Stimulated activated CD4-positive, alpha-beta T cell treated with anti-CD3 and anti-CD28 coated beads, Interleukin-12 subunit alpha, Interleukin-12 subunit beta, amount 100 ng/mL, for 4 hours (primary cell): ENCODE results near the gene MOSPD3.

ENCODE experiments used
- DNase-seq: peaks from one replicate; pipeline ENCODE4 v3.0.0-alpha.2; 2020

The MOSPD3 gene

DNA sequence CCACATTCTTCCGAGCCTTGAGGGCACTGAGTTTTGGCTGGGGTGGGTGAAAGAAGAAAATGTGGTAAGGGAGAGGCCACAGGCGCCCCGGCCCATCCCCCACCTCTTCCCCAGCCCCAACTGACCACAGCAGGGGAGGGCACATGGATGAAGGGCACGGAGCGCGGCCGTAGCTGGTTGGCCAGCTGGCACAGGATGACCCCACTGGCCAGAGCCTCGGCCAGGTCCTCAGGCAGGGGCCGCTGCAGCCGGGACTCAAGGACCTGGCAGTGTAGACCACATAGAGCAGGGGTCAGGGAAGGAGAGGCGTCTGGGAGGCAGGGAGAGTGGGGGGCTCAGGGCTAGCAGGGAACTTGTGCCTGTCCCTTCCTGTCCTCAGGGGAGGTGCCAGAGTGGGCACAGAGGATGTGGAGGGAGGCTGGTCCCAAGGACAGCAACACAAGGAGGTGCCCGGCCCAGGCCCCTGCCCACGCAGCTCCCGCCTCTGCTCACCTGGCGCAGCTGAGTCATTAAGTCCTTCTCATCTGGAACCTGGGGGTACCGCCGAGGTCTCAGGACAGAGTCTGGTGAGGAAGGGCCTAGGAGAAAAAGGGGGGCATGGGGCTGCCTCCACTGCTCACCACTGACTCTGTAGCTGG is 36.5 kb upstream of the MOSPD3 start:
- DNase-seq: no peak

DNA sequence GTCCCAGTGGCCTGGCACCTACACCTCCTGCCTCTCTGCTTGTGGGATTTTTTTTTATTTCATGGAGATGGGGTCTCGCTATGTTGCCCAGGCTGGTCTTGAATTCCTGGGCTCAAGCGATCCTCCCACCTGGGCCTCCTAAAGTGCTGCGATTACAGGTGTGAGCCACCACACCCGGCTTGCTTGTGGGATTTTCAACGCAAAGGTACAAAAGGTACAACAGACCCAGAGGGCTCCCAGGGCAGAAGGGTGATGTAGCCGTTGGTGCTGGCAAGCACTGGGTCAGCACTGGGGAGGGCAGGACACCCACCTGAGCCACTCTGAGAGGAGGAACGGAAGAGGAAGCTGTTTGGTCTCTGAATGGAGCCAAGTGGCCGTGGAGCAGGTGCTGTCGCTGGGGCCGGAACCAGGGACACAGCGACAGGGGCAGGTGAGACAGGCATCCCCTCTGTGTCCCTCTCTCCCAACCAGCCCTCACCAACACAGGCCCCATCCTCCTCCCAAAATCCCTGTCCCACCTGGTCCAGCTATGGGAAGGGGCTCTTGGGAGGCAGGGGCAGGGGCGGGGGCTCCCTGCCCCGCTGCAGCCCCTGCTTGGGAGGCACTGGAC is 35.9 kb upstream of the MOSPD3 start:
- DNase-seq: no peak

DNA sequence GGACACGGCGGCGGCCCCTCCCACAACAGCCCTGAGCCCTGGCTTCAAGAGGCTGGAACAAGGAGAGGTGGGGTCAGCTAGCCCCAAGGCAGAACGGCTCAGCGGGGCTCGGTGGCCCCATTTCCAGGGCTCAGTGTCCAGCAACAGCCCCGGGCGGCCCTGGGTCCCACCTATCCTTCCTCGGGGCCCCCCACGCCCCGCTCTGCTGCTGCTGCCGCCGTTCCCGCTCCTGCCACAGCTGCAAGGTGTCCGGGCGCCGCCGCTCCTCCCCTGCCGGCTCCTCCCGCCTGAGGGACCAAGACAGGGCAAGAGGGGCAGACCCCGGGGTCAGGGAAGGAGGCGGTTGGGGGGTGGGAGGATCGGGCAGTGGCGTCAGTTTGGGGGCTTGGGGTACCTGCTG is 35.2 kb upstream of the MOSPD3 start:
- no peak for DNase-seq

DNA sequence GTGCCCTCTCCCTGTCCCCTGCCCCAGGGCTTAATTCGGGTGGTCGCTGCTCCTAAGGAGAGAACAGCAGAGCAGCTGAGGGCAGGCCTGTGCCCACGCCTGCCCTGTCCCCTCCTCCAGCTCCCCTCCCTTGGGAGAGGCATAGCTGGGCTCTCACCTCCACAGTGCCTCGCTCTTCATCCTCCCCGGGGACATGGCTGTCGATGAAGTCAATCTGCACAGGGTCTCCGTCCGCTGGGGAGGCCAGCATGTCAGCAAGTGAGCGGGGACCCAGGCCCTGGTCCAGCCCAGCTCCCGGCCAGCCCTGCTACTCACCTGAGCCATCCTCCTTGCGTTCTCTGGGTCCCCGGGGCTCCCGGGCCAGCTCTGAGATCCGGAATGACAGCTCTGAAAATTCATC is 34.8 kb upstream of the MOSPD3 start:
- DNase-seq: no peak

DNA sequence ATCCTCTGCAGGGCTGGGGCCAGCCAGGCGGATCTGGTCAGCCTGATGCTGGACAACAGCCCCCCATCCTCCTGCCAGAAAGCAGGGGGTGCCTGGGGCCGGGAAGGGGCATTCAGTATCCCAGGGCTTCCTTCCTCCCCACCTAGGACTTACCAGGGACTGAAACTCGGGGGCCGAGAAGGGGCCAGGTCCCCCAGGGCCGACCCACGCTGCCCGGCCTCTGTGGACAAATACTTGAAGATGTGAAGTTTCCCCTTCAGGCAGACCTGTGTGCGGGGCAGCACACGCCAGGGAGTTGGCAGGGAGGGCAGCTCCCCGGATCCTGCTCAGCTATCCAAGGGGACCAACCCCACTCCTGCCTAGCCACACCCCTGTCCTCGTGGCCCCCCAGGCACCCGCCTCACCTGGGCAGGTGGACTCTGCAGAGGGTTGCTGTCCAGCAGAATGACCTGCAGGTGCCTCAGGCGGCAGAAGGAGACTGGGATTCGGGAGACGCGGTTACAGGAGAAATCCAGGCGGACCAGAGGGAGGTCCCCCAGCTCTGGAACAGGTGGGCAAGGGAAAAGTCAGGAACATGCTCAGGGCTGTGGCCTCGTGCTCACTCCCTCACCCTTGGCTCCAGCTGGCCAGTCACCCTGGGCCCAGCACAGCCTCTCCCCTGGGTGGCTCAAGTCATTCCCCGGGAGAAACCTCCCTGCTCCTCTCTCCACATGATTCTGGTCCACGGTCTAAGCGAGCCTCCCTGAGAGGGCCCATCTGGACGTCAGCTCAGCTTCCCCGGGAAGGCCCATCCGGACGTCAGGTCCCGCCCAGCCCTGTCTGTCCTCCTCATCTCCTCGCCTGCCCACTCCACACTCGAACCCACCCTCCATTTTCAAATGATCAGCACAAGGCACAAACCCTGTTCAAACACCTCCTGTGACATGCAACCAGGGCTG is 33.8 kb upstream of the MOSPD3 start:
- DNase-seq: no peak

DNA sequence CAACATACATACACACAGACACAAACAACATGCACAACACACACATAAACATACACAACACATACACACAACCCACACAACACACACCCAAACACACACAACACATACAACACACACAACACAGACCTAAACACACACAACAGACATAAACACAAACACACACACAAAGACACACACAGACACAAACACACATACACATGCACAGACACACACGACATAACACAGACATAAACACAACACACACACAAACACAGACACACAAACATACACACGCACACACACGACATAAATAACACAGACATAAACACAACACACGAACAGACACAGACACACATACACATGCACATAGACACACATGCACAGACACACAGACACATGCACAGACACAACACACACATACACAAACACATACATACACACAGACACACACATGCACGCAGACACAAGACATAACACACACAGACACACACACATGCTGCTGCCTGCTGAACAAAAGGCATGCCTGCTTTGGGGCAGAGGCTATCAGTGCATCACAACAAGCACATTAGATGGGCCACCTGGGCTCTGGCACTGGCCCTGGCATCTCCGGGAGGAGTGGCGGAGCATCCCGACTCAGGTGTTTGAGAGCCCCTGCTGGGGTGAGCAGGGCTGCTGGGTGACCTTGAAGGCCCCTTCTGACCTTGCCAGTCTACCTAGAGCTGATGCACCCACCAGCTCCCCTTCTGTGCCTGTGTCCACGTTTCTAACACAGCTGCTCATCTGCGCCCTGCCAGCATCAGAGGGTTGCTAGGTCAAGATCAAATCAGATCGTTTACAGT is 31.7 kb upstream of the MOSPD3 start:
- no peak for DNase-seq

DNA sequence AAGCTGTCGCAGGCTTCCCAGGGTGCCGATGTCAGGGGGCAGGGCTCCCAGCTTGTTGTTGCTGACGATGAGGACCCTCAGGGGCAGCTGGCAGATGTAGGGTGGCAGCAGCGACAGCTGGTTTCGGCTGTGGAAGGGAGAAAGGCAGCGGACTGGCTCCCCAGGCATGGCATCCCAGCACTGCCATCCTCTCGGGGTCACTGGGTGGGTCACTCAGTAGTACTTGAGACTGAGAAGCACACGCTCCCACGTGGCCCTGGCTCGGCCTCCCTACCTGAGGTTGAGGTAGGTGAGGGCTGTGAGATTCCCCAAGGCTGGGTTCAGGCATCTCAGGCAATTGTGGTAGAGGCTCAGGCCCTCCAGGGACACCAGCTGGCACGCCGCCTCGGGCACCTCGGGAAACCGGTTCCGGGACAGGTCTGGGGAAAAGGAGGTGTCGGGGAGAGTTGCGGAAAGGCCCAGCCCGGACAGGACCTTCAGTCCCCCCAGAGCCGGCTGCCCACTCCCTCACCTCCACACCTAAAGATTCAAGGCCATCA is 30.2 kb upstream of the MOSPD3 start:
- no peak for DNase-seq

DNA sequence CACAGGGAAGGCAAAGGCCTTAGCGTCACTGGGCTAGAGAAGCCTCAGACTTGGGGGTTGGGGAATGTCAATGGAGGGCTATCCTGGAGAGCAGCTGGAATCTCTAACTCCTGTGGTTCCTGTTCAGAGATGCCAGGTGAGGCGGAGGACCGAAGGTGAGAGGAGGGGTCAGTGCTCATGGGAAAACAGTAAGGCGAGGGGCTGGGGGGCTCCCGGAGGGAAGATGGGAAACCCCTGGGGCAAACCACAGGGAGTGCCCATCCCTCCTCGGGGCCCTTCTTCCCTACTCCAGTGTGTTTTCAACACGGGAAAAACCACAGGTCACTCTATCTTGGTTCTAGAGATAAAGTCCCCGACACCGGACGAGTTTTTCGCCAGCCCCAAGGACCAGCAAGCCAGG is 29.7 kb upstream of the MOSPD3 start:
- DNase-seq: no peak

DNA sequence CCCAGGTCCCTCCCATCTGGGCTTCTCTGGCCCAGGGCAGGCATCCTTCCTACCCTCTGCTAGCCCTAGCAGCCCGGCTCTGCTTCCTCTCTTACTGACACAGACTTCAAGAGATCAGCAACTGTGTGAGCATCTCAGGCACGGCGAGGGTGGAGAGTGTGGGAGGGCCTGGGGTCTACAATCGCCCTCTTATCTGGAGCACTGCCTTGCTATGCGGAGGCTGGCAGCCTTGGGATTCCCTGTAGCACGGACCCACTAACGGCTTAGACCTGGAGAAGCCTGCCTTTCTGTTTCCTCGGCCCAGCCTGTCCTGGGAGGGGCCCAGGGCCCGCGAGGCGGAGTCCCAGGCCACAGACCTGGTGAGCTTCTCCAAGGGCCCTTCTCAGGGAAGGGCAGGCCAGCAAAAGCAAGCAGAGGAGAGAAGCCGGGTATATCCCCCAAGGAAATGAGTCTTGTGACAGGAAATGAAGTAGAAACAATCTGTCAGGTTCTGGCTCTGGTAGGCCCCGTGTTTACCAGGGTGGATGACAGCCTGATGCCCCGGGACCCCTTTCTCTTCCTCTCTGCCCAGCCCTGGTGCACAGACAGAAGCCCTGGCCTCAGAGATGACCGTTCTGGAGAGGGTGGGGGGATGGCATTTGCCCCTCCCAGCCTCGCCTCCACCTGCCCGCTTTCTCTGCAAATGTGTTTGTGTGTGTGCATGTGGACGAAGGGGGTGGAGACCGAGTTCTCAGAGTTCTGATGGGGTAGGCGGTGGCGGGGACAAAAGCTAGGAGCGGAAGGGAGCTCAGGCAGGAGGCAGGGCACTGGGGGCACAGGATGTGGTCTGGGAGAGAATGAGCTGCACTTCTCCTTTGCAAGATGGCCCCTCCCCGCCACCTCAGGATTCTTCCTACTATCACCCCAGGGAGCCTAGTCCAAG is 28.9 kb upstream of the MOSPD3 start:
- DNase-seq: peak; percentile 56

DNA sequence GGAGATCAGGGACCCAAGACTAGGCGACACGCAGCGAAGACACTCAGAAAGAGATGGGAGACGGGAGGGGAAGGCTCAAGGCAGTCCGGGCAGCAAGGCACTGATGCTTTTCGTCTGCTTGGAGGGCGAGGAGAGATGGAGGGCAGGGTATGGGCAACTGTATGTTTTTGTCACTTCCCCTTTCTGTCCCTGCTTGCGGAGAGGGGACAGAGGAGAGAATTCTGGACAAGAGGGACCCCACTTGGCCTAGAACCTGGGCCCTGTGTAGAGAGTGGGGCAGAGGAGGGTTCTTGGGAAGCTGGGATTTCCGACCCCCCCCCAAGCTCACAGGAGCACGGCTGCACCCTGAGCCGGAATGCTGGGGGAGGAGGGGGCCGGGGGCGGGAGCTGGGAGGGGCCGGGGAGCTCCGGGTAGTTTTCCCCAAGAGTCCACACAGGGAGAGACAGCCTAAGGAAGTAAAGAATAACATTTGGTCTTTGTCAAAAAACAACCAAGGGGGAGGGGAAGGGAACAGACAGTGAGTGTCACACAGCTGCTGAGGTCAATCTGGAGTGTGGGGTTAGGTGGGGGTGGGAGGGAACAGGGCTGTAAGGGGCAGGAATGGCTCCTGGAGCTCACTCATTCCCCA is 28.2 kb upstream of the MOSPD3 start:
- DNase-seq: no peak

DNA sequence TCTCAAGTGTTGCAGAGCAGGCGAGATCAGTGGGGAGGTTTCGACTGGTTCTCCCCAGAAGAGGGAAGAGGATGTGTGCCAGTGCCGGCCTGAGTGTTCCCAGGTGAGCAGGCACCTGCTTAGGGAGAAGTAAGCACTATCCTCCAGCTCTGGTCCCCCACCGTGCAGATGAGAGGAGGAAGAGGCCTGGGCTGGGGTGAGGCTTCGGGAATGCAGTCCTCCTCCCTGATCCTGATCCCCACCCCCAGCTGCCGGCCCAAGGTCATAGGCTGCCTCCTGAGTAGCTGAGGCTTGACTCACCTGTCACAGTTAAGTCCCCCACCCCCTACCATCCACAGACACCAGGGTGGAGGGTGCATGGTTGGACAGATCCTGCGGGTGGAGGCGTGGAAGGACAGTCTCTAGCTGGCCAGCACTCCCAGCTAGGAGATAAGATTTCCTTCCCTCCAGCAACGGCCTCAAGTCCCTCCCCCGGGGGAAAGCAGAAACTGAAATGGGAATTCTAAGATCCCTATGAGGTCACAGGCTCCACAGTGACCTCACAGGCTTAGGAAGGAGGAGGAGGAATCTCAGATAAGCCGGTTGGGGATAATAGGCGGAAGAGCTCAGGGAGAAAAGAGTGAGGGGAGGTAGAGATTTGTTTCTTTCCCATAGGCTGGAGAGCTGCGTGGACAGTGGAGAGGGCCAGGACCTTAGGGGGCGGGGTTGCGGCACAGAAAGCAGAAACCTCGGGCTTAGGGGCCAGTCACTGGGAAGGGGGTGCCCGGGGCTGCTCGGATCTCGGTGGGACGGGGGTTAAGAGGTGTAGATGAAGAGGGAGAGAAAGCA is 27.4 kb upstream of the MOSPD3 start:
- DNase-seq: no peak

DNA sequence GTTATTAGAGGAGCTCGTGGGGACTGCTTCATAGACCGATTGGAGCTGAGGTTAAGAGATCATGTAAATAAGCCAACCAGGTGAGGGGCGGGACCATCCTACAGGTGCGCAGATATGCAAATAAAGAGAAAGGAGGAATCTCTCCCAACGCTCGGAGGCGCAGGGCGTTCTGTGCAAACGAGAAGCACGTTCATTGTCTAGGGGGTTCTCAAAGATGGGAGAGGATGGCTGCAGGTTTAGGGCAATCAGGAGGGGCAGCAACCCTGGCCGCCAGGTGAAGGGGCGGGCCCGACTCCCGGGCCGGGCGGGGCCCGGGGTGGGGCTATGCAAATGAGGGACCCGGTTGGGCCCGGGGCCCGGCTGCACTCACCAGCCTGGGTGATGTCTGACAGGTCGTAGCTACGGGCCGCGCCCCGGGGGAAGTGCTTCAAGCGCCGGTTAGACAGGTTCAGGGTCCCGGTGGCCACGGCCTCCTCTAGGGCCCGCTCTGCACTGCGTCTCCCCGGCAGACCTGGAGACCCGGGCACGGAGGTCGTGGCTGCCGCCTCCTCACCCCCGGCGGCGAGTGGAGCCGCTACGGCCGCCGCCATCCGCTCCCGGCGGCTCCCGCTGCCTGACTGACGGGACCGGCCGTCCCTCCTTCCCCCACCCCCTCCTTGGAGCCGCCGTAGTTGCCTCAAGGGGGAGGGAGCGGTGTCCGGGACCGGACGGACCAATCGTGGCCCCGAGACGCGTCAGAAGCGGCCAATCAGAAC is 26.7 kb upstream of the MOSPD3 start, which contains the start of gene LRCH4:
Gene LRCH4 (minus strand): TSS at position 619 of the 755 bp plus-strand sequence. CDS start 29 bp downstream, at position 590.
- DNase-seq: peak; percentile 57

DNA sequence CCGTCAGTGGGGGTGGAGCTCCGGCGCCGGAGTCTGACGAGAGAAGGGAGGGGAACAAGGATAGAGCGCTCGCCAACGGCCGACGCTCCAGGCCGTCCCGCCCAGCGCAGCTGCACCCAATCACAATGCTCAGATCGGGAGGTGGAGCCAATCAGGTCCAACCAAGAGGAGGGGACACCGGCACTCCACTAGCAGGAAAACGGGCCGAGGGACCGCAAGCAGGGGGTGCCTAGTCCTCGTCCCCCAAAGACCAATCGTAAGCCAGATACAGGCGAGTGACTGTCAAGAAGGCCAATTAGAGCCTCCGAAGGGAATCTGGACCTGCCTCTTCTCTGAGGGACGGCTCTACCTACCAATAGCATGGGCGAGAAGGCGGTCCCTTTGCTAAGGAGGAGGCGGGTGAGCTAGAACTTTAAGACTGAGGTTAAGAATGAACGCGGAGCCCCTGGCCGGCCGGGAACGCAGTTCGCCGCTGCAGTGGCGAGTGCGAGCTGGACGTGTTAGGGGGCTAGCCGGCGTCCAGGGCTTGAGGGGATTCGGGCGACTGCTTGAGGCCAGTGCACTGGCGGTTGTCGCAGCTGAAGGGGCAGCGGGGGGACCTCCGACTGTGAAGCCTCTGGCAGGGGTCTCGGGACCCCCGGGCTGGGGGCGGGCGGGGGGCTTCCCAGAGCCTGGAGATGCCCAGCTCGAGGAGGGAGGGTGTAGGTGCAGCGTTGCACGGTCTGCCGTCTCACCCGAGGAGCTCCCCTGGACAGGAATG is 25.9 kb upstream of the MOSPD3 start, which contains the start of gene FBXO24:
Gene FBXO24 (plus strand): TSS at position 63 of the 760 bp plus-strand sequence. CDS start 298 bp downstream, at position 361.
- peak; percentile 96 for DNase-seq

DNA sequence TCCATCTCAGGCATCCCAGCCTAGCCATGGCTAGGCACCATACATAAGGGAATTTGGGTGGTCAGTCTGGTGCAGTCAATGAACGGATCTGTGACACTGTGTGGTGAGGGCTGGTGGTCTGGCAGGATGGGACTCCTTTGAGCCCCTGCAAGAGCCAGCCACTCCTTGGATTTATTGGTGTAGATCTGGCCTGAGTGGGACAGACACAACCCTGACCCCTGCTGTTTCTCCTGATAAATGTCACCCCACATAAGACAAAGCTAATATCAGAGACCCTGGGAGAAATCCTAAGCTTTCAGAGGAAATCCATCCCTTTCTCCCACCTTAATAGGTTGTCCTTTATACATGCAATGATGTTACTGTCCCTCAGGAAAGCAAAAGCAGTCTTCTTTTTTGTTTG is 23.9 kb upstream of the MOSPD3 start:
- no peak for DNase-seq

DNA sequence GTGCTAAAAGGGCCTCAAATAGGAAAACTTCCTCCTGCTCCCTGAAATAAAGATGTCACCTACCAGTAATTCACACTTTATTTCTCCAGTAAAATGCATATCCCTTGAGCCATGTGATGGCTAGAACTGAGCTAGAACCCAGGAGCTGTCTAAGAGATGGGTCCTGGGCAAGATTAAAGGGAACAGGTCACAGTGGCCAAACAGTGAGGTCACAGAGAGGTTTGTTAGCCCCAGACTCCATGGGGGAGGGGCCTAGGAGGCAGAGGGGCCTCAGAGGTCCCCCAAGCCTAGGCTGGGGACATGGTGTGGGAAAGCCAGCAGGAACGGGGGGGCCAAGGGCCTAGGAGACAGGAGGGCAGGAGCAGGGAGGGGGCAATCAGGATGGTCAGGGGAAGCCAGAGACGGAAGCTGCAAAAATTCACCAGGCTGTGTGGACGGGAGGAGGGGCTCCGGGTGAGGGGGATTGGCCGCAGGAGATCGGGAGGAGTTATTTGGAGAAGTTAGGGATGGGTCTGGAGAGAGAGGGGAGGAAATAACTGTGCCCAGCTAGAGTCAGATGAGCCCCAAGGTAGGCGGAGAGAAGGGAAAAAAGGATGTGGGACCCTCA is 22.9 kb upstream of the MOSPD3 start:
- no peak for DNase-seq

DNA sequence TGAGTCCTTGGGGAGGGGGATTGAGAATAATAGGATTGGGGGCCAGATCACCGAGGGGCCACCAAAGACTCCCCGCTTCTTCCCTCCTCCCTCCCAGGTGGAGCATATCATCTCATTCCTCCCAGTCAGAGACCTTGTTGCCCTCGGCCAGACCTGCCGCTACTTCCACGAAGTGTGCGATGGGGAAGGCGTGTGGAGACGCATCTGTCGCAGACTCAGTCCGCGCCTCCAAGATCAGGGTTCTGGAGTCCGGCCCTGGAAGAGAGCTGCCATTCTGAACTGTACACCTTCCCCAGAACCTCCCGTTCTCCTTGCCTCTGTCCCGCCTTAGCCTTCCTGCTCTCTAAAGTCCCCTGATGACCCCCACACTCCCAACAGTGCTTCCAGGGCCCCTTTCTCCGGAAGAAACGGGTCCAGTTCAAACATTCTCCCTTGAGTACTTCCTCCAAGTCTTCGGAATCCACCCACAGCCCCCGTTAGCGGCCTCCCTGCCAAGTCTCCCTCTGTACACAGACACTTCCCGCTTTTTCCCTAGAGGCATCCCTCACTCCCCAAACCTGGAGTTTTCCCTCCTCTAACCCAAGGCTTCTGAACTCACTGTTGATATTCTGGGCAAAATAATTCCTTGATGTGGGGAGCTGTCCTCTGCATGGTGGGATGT is 22.1 kb upstream of the MOSPD3 start:
- no peak for DNase-seq

DNA sequence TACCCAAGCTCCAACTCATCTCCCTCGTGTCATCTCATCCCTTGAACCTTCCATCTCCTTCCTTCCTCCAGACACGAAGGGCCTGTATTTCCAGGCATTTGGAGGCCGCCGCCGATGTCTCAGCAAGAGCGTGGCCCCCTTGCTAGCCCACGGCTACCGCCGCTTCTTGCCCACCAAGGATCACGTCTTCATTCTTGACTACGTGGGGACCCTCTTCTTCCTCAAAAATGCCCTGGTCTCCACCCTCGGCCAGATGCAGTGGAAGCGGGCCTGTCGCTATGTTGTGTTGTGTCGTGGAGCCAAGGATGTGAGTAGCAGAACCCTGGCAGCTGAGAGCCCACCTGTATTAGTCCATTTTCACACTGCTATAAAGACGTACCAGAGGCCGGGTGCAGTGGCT is 20.7 kb upstream of the MOSPD3 start:
- no peak for DNase-seq
